Stimulated activated CD4-positive, alpha-beta T cell treated with anti-CD3 and anti-CD28 coated beads, Interleukin-4, amount 100 ng/mL, for 24 hours (primary cell): ENCODE data around the gene ANXA4.
"Not testable (repeated sequence)": the region's sequence is repeated elsewhere in the genome, so short reads cannot be mapped to it uniquely, and the experiment has no call there.

Source experiments
- DNase-seq: peaks from one replicate; pipeline ENCODE4 v3.0.0-alpha.2; 2020

The ANXA4 gene

GRCh38 chr2:69721022-69721421, 20.9 kb upstream of the ANXA4 start:
- DNase-seq = no peak

GRCh38 chr2:69723791-69724190, 18.1 kb upstream of the ANXA4 start:
- no peak for DNase-seq

- DNase-seq = peak; percentile 89
Measured at GRCh38 chr2:69724540-69725159, 17.3 kb upstream of the ANXA4 start.

GRCh38 chr2:69725706-69726360, 16.1 kb upstream of the ANXA4 start:
- no peak for DNase-seq

GRCh38 chr2:69729266-69729665, 12.7 kb upstream of the ANXA4 start:
- no peak for DNase-seq

GRCh38 chr2:69729781-69730180, 12.2 kb upstream of the ANXA4 start:
- DNase-seq = no peak

GRCh38 chr2:69731147-69731970, 10.6 kb upstream of the ANXA4 start:
- no peak for DNase-seq

- no peak for DNase-seq
Measured at GRCh38 chr2:69733342-69734034, 8.4 kb upstream of the ANXA4 start.

GRCh38 chr2:69734035-69734611, 7.8 kb upstream of the ANXA4 start:
- no peak for DNase-seq

- no peak for DNase-seq
Measured at GRCh38 chr2:69734854-69735544, 6.9 kb upstream of the ANXA4 start.

GRCh38 chr2:69735686-69736085, 6.2 kb upstream of the ANXA4 start:
- no peak for DNase-seq

GRCh38 chr2:69738149-69738548, 3.8 kb upstream of the ANXA4 start:
- not testable (repeated sequence) for DNase-seq

GRCh38 chr2:69740502-69740951, 1.4 kb upstream of the ANXA4 start:
- no peak for DNase-seq

GRCh38 chr2:69741229-69741574, 732 bp upstream of the ANXA4 start:
- peak; percentile 12 for DNase-seq

GRCh38 chr2:69742322-69742952, 503 bp downstream of the ANXA4 start:
- DNase-seq = no peak

GRCh38 chr2:69743847-69744264, 1.9 kb downstream of the ANXA4 start:
- DNase-seq = no peak

- no peak for DNase-seq
Measured at GRCh38 chr2:69744456-69744855, 2.5 kb downstream of the ANXA4 start.

- no peak for DNase-seq
Measured at GRCh38 chr2:69745035-69745434, 3.1 kb downstream of the ANXA4 start.

GRCh38 chr2:69750246-69750645, 8.3 kb downstream of the ANXA4 start:
- DNase-seq = no peak

GRCh38 chr2:69753659-69754363, 11.9 kb downstream of the ANXA4 start:
- no peak for DNase-seq

- DNase-seq = no peak
Measured at GRCh38 chr2:69754633-69755032, 12.7 kb downstream of the ANXA4 start.
